Left lung (tissue), 10 donors: ENCODE measurements around the gene BCL2L14. TPM values are rescaled to one million over a fixed set of nuclear protein-coding genes. Genes with fewer than 3 reads are reported as not detected.
A peak's percentile ranks its signal among the peaks of the same experiment; 100 is the strongest.

Experiments used
- ATAC-seq: fragments of 200-7000 bp; cut with Tn5 transposase; one replicate; pipeline ENCODE4 v1.9.1; 2020; ENCODE audit warnings: moderate library complexity
- DNase-seq, 4 donors: peaks; one replicate each; pipeline ENCODE4 v3.0.0-alpha.2; 2013 to 2020
- H3K27ac ChIP-seq, 2 donors: fragments of 200-600 bp; sonication (generic) in 1 of 2; one replicate each; pipeline versions ENCODE4 v1.5.0 to v1.8.0; 2020 to 2021
- H3K27me3 ChIP-seq, 2 donors: fragments of 200-600 bp; sonication (generic) in 1 of 2; one replicate each; pipeline versions ENCODE4 v1.5.0 to v1.8.0; 2020 to 2021
- H3K36me3 ChIP-seq, 2 donors: fragments of 200-600 bp; sonication (generic) in 1 of 2; one replicate each; pipeline versions ENCODE4 v1.5.0 to v1.8.0; 2020 to 2021
- H3K4me1 ChIP-seq, 2 donors: fragments of 200-600 bp; one replicate each; pipeline ENCODE4 v1.8.0; 2021
- H3K4me3 ChIP-seq, 2 donors: fragments of 200-600 bp; sonication (generic) in 1 of 2; one replicate each; pipeline versions ENCODE4 v1.5.0 to v1.8.0; 2020 to 2021; ENCODE audit warnings: mild to moderate bottlenecking in 1 of 2
- H3K9me3 ChIP-seq, 2 donors: fragments of 200-600 bp; sonication (generic) in 1 of 2; one replicate each; pipeline versions ENCODE4 v1.5.0 to v1.8.0; 2020 to 2021
- CTCF ChIP-seq, 2 donors: fragments of 200-600 bp; sonication (generic) in 1 of 2; IDR thresholded peaks; one replicate each; pipeline versions ENCODE4 v1.5.0 to v1.8.0; 2021; ENCODE audit warnings: antibody characterized with exemption in 2 of 2
- intact Hi-C, 2 donors: fragments of 100-400 bp; cut with DNase I; formaldehyde crosslinking; loops; one replicate each; pipeline versions ENCODE4 v1.11.2 to v1.14.2; 2022
- polyA plus RNA-seq, 6 donors: library from polyadenylated mRNA; unstranded; fragments of 120-200 nt; gene quantifications; one replicate each; pipeline ENCODE4 v1.2.1, GENCODE V29; 2013; ENCODE audit not compliant: insufficient read length in 6 of 6
- total RNA-seq, 2 donors: library from RNA; stranded (reverse); fragmentation: NEBNext Ultra II Directional; extraction: Animal tissue kit (Norgen Biotek cat#: 25700); gene quantifications; one replicate each; pipeline ENCODE4 v1.2.1, GENCODE V29; 2021
- donor health status: DM: no; HTN: yes; CAD: no.
- donor health status: DM: no; HTN: no; CAD: no.

BCL2L14 gene
- total and polyA plus RNA-seq, 8 donors: 0.31 to 1.7 (median 0.69) TPM

- no peak for DNase-seq
- Histone ChIP-seq H3K36me3 (no peaks in the 10 kb centered on the region), H3K27ac (no peak overlapping the region), H3K4me1 (no peaks in the 10 kb centered on the region), H3K9me3 (no peaks in the 10 kb centered on the region), H3K27me3 (no peaks in the 10 kb centered on the region), H3K4me3 (no peak overlapping the region)
- ATAC-seq: no peak
- no peak for TF ChIP-seq CTCF (IDR thresholded peaks at IDR 0.05)
- intact Hi-C loops: no loop called here
These were observed 44.8 kb upstream of the BCL2L14 start for GRCh38 chr12:12025799-12026386.

DNA sequence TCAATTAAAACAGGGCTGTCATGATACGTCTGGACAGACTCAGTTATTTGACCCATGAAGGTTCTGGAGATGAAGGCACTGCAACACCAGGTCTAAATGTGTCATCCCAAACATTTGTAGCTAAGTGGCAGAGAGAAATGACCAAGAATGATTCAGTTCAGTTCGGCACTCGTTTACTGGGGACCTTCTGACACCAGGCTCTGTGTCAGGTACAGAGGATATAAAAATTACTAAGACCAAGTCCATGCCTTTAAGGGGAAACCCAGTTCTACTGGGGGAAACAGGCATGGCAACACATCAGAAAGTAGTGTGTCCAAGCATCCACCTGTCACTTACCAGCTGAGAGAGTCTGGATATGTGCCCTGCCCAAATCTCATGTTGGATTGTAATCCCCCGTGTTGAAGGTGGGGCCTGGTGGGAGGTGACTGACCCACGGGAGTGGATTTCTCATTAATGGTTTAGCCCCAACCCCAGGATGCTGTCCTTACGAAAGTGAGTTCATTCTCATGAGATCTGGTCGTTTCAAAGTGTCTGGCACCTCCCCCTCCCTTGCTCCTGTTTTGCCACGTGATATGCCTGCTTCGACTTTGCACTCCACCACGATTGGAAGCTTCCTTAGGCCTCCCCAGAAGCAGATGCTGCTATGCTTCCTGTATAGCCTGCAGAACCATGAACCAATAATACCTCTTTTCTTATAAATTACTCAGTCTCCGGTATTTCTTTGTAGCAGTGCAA, 41.9 kb upstream of the BCL2L14 start:
- DNase-seq (no peak), ATAC-seq (no peak)
- intact Hi-C loops: no loop called here
- H3K4me1 ChIP-seq: peaks cover 0 to 11% of the 10 kb centered on the region in 2 donors
- H3K27me3 ChIP-seq: no peaks in the 10 kb centered on the region
- H3K36me3 ChIP-seq: no peaks in the 10 kb centered on the region
- no peak overlapping the region for H3K27ac ChIP-seq
- TF ChIP-seq CTCF (IDR thresholded peaks at IDR 0.05): no peak
- no peaks in the 10 kb centered on the region for H3K9me3 ChIP-seq
- H3K4me3 ChIP-seq: no peak overlapping the region

DNA sequence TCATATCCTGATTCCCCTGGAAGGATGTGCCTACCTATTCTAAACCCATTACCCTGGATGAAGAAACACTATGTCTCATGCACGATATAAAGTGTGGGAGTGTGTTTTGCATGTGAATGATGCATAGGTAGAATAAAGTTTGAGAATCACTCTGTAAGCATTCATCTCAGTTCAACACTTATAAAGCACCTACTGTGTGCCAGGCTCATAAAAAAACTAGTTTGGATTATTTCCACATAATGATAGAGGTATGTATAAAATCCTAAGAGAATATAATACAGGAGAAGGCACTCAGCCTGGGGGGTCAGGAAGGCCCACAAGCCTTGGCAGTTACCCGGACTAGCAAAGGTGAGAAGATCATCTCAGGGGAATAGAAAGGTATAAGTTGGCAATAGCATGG, 41.1 kb upstream of the BCL2L14 start:
- H3K9me3 ChIP-seq: no peaks in the 10 kb centered on the region
- H3K27ac ChIP-seq: no peak overlapping the region
- no peak overlapping the region for H3K4me3 ChIP-seq
- no peaks in the 10 kb centered on the region for H3K36me3 ChIP-seq
- intact Hi-C loops: loop anchor here (5.0 to 10.0 kb wide), 2 partner anchors 445 to 447 kb away; no protein-coding TSS in a partner anchor
- no peaks in the 10 kb centered on the region for H3K27me3 ChIP-seq
- TF ChIP-seq CTCF (IDR thresholded peaks at IDR 0.05): no peak
- H3K4me1 ChIP-seq: peaks cover 0 to 11% of the 10 kb centered on the region in 2 donors
- DNase-seq (no peak), ATAC-seq (no peak)

- peak overlapping the region; percentile 57 to 72 for H3K27ac ChIP-seq
- DNase-seq (no peak), ATAC-seq (no peak)
- H3K9me3 ChIP-seq: no peaks in the 10 kb centered on the region
- H3K4me3 ChIP-seq: peak overlapping the region in 1 of 2 donors; percentile 37
- peaks cover 0 to 11% of the 10 kb centered on the region in 2 donors for H3K4me1 ChIP-seq
- intact Hi-C loops: loop anchor here (5.0 to 10.0 kb wide), 2 partner anchors 448 to 450 kb away; no protein-coding TSS in a partner anchor
- no peak for TF ChIP-seq CTCF (IDR thresholded peaks at IDR 0.05)
- no peaks in the 10 kb centered on the region for H3K27me3 ChIP-seq
- H3K36me3 ChIP-seq: no peaks in the 10 kb centered on the region
These were observed 38.4 kb upstream of the BCL2L14 start for GRCh38 chr12:12032260-12032791.
